ENCODE measurements around the gene CD33.

DNA sequence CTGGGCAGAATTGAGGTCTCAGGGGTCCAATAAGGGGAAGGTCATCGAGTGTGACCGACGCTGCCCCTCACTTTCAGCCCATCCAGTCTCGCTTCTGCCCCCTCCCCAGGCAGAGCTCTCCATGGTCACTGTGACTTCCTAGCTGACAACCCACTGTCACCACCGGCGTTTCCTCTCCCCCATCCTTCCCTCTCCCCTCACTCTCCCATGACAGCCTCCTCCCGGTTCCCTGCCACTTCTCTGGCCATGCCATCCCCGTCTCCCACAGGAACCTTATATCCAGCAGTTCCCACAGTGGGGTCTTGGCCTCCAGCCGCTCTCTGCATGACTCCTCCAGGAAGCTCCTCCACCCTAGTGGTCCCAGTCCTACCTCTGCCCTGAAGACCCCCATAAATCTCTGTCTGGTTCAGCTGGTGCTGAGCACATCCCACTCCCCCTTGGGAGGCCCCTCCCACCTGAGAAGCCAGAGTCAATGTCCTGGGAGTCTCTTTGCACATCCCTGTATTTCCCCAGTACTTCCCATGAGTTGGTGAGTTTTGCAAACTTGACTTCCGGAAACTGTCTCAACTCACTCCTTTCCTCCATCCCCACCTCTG lies 24.7 kb upstream of the CD33 start:
- TF ChIP-seq, protein P1, sequence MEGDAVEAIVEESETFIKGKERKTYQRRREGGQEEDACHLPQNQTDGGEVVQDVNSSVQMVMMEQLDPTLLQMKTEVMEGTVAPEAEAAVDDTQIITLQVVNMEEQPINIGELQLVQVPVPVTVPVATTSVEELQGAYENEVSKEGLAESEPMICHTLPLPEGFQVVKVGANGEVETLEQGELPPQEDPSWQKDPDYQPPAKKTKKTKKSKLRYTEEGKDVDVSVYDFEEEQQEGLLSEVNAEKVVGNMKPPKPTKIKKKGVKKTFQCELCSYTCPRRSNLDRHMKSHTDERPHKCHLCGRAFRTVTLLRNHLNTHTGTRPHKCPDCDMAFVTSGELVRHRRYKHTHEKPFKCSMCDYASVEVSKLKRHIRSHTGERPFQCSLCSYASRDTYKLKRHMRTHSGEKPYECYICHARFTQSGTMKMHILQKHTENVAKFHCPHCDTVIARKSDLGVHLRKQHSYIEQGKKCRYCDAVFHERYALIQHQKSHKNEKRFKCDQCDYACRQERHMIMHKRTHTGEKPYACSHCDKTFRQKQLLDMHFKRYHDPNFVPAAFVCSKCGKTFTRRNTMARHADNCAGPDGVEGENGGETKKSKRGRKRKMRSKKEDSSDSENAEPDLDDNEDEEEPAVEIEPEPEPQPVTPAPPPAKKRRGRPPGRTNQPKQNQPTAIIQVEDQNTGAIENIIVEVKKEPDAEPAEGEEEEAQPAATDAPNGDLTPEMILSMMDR (IDR thresholded peaks at IDR 0.05; ENCODE audit: poor library complexity), result no peak
- no peak for TF ChIP-seq EZH2phosphoT487 (IDR thresholded peaks at IDR 0.05; ENCODE audit: low read depth, severe bottlenecking, unreplicated experiment)

All from hepatocyte (in vitro differentiated cells).